ENCODE data around the gene SSX2IP.

The SSX2IP gene

DNA sequence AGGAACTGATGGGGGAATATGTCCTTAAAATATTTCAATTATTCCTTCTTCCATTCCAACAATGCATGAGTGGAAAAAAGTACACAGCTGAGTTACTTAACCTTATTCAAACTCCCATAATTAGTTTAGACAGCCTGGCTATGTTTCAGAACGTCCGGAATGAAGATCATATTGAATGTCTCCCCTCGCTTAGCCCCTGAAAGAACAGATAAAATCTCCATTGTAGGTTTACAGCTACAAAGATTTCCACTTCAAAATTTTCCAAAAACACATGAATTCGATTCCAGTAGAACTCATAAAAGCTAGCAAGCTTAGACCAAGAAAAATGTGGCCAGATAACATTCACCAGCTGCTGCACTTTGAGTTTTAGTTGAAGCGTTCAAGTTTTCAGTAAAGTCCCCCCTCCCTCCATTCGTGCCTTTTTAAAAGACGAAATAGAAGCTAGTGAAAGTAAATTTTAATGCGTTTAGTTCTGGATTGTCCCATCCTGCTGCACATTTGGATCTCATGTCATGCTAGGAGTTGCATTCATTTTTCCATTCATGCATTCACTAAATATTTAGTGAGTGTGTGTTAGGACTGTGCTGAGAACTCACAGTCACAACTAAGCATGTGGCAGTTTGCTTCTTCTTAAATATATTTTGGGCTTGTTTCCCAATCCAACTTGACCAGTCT, 29.4 kb upstream of the SSX2IP start:
- Mint-ChIP-seq H3K27ac (no peak overlapping the region), H3K27me3 (peaks cover 17% of the 10 kb centered on the region), H3K9me3 (no peaks in the 10 kb centered on the region), H3K4me1 (no peaks in the 10 kb centered on the region), H3K4me3 (no peak overlapping the region)
- DNase-seq, result no peak
- no peak for ATAC-seq

DNA sequence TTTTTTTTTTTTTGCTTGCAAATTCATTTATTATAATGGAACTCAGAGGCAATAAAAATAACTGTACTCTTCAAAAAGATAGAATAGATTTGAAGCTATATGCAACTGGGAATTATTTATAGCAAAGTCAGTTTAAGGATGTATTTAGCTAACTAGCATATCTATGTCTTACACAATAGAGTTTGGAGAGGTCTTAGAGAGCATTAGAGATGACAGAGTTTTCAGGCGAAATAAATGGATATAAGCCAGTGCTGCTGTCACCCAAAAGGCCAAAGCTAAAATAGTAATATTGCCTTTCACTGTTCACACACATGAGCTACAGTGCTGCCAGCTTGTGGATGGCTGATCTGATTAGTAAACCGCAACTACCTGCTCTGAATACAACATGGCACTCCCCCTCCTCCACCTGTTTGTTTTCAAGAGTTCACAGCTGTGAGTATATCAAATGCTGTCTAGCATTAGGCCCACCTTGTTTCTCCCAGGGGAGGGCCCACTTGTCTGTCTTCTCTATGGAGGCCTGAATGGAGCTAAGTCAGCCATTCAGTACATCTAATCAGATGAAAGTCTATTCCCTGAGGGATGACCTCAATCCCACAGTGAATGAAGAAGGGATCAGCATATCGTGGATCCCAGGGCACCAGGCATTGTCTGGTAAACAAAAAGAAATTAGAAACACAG, 25.2 kb upstream of the SSX2IP start:
- Mint-ChIP-seq H3K4me1 (no peaks in the 10 kb centered on the region), H3K27ac (no peak overlapping the region), H3K27me3 (peaks cover 18% of the 10 kb centered on the region), H3K4me3 (no peak overlapping the region), H3K9me3 (no peaks in the 10 kb centered on the region)
- ATAC-seq (no peak), DNase-seq (no peak)

DNA sequence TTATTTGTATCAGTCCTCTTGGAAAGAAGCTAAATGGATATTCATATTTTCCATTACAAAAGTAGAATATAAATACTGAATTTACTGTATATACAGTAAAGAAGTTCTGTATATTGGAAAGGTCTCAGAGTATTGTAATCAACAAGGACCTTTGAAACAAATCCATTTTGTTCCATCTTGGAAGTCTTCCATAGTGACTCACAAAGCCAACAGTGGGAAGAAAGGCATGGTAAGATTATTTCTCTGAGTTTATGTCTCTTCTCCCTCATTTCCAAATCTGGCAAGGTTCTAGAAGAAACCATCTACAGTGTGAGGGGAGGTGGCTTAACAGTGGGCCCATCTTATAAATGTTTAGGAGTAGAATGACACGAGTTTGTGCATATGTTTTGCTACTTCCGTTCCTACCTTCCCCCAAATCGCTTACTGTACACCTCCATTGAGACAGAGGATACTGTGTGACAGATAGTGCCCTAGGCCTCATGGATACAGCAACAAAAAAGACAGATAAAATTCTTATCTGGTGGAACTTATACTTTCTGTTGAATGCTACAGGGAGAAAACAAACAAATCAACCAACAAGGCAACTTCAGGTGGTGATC, 22.1 kb upstream of the SSX2IP start:
- DNase-seq (no peak), ATAC-seq (no peak)
- Mint-ChIP-seq H3K9me3 (no peaks in the 10 kb centered on the region), H3K27me3 (peaks cover 9% of the 10 kb centered on the region), H3K4me3 (no peak overlapping the region), H3K4me1 (no peaks in the 10 kb centered on the region), H3K27ac (no peak overlapping the region)

DNA sequence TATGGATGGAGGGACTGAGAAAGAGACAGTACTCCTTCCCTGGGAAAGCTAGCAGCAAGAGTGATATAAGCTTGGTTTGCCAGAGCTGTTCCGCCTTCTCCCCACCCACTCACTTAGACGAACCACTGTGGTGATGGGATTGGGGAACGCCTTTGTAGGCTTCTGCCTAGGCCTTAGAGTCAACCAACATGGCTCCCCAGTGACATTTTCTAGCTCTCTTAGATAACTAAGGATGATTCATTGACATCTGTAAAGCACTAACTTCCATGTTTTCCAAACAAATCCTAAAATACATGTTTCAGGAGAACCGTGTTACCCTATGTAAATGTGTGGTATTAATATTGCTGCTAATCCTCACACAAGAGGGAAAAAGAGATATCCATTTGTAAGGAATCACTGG, 21.6 kb upstream of the SSX2IP start:
- H3K9me3 Mint-ChIP-seq, result no peaks in the 10 kb centered on the region
- H3K27me3 Mint-ChIP-seq, result peaks cover 9% of the 10 kb centered on the region
- H3K4me3 Mint-ChIP-seq, result no peak overlapping the region
- no peak for DNase-seq
- no peak for ATAC-seq
- no peaks in the 10 kb centered on the region for H3K4me1 Mint-ChIP-seq
- H3K27ac Mint-ChIP-seq, result no peak overlapping the region

DNA sequence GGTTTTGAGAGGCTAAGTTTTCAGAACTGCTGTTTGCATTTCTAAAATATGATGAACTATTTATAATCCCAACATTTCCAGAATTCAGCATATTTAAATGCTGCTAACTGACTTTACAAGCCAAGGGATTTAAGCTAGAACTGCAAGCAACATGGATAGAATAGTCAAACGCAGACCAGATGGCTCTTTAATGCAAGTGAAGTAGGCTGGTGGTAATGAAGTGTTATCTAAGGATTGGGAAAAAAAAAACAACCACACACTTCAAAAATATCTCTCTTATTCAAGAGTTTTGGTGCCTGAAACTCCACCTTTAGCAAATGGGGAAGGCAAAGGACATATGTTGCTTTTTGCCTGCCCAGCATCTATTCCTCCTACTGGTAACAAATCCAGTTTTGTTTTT, 20.9 kb upstream of the SSX2IP start:
- no peak for ATAC-seq
- no peaks in the 10 kb centered on the region for H3K4me1 Mint-ChIP-seq
- H3K27ac Mint-ChIP-seq, result no peak overlapping the region

DNA sequence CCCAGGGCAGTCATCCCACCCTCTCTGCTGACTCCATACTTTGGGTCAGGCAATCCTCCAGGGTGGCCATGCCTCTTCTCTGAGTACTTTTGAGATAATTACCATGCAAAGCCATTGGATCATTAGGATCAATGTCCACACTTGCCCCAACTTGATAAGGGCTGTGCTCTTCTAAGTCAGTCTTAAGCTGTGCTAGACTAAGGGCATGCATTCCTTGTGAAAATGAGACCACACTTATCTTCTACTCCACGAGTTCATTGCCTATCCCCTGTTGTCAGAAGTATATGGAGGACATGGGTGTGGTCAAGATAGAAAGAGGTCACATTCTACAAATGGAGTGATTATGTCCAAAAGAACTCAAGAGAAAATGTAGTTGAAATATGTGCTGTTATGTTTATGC, 18.9 kb upstream of the SSX2IP start:
- H3K27ac Mint-ChIP-seq, result no peak overlapping the region
- no peaks in the 10 kb centered on the region for H3K9me3 Mint-ChIP-seq
- DNase-seq (no peak), ATAC-seq (no peak)
- H3K4me1 Mint-ChIP-seq, result no peaks in the 10 kb centered on the region
- peaks cover 5% of the 10 kb centered on the region for H3K27me3 Mint-ChIP-seq
- no peak overlapping the region for H3K4me3 Mint-ChIP-seq

More for the DNA sequence above, 20.9 kb upstream of the SSX2IP start:
- Mint-ChIP-seq H3K4me3 (no peak overlapping the region), H3K9me3 (no peaks in the 10 kb centered on the region), H3K27me3 (peaks cover 9% of the 10 kb centered on the region)
- no peak for DNase-seq

DNA sequence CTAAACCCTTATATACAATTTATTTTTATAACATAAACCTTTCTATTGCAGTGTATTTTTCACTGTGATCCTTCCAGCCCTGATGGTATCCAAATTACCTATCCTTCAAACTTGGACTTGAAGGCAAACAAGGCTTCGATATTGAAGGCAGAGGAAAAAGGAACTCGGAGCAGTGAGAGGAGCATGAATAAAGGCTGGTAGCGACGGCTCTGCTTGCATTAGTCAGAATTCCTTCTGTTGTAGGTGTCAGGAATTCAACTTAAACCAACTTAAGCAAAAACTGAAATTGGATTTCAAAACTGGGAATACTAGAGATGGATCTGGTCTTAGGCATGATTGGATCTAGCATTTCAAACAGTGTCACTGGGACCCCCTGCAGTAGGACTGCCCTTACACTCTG, 17.8 kb upstream of the SSX2IP start:
- DNase-seq, result no peak
- no peaks in the 10 kb centered on the region for H3K27me3 Mint-ChIP-seq
- H3K4me3 Mint-ChIP-seq, result no peak overlapping the region
- no peaks in the 10 kb centered on the region for H3K9me3 Mint-ChIP-seq
- ATAC-seq, result no peak
- H3K27ac Mint-ChIP-seq, result no peak overlapping the region
- no peaks in the 10 kb centered on the region for H3K4me1 Mint-ChIP-seq

DNA sequence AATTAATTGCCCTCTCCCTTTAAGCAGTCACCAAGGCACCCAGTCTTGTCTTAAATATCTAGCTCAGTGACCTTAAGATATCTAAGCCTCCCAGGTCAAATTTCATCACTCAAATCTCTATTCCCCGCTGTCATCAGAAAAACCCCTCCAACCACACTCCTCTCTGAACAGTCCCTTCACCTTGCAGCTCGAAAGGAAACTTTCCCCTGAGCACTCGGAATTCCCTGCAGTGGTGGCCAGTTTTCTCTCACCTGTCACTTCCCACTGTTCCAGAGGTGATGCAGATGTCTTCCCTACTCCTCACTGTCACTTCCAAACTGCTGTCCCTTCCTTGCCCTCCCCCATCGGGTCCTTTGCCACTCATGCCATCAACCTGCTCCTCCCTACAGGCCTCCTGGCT, 15.3 kb upstream of the SSX2IP start:
- no peak overlapping the region for H3K27ac Mint-ChIP-seq
- no peaks in the 10 kb centered on the region for H3K4me1 Mint-ChIP-seq
- no peak overlapping the region for H3K4me3 Mint-ChIP-seq
- ATAC-seq, result no peak
- no peak for DNase-seq
- peaks cover 7% of the 10 kb centered on the region for H3K27me3 Mint-ChIP-seq
- H3K9me3 Mint-ChIP-seq, result no peaks in the 10 kb centered on the region

DNA sequence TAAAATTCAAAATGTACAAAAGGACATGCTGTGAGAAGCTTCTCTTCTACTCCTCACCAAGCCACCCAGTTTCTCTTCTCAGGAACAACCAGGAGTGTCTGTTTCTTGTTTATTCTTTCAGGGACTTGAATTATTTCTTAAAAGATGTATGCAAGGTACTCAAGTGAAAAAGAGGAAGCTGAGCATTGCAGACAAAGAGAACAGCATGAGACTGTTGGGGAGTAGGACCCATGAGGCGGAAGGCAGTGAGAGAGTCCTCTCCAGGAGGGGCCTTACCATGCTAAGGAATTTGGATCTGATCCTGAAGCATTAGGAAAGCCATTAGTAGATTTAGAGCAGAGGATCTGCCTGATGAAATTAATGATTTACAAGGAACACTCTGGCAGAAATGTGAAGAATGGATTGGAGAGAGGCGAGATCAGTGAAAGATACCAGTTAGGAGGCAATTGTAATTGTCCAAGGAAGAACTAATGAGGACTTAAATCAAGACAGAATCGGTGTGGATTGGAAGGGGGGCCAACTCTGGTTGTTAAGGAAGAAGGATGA, 14.7 kb upstream of the SSX2IP start:
- Mint-ChIP-seq H3K9me3 (no peaks in the 10 kb centered on the region), H3K27me3 (peaks cover 7% of the 10 kb centered on the region), H3K27ac (no peak overlapping the region), H3K4me1 (peaks cover 5% of the 10 kb centered on the region), H3K4me3 (no peak overlapping the region)
- DNase-seq (no peak), ATAC-seq (no peak)

DNA sequence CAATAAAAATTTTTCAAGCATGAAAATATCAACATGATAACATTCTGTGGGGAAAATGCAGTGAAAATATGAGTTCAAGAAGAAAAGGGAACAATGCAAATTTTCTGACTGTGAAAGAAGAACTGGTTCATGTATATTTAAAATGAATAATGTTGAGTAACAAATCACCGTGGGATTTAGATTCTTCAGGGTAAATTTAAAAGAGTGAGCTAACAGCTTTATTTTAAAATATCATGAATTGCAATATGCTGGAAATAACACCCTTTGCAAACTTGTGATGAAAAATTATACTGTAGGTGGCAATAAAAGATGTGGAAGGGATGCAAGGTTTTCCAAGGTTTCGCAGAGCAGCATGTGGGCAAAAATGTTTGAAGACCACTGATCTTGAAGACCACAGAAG, 13.2 kb upstream of the SSX2IP start:
- ATAC-seq (no peak), DNase-seq (no peak)
- Mint-ChIP-seq H3K27me3 (peaks cover 7% of the 10 kb centered on the region), H3K27ac (no peak overlapping the region), H3K9me3 (no peaks in the 10 kb centered on the region), H3K4me1 (peaks cover 11% of the 10 kb centered on the region), H3K4me3 (no peak overlapping the region)

DNA sequence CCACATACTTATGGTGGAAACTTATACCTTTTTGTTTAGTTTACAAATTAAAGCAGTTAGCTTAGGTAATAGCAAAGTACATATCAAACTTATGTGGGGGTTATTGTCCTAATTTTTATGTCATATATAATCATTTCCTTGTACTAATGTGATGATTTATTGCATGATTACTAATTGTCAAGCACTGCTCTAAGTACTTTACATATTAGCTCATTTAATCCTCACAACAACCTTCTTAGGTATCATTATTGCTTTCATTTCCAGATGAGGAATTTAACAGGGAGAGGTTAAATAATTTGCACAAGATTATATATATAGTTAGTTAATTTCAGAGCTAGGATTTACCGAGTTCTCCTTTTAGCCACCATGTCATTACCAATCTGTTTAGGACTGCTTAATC, 11.9 kb upstream of the SSX2IP start:
- Mint-ChIP-seq H3K27ac (no peak overlapping the region), H3K4me3 (no peak overlapping the region), H3K4me1 (peaks cover 11% of the 10 kb centered on the region), H3K9me3 (no peaks in the 10 kb centered on the region), H3K27me3 (peaks cover 11% of the 10 kb centered on the region)
- DNase-seq (no peak), ATAC-seq (no peak)

DNA sequence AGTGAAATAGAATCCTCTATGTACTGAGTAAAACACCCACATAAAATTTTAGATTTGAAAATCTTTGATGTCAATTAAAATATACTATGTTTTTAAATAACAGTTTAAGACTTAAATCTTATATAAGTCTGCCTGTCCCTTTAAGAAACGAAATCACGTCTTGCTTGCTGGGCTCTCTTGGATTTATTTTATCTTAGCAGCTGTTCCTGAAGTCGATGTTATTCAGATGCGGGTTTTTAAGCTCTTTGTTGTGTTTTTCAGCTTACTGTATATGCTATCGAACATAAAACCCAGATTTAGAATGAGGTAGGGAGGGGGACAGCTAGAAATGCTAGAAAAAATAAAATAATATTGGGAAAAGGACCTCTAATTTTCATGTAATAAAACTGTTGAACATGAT, 11.1 kb upstream of the SSX2IP start:
- DNase-seq (no peak), ATAC-seq (no peak)
- H3K27me3 Mint-ChIP-seq, result peaks cover 13% of the 10 kb centered on the region
- H3K27ac Mint-ChIP-seq, result no peak overlapping the region
- H3K4me3 Mint-ChIP-seq, result no peak overlapping the region
- H3K9me3 Mint-ChIP-seq, result no peaks in the 10 kb centered on the region
- peaks cover 11% of the 10 kb centered on the region for H3K4me1 Mint-ChIP-seq

DNA sequence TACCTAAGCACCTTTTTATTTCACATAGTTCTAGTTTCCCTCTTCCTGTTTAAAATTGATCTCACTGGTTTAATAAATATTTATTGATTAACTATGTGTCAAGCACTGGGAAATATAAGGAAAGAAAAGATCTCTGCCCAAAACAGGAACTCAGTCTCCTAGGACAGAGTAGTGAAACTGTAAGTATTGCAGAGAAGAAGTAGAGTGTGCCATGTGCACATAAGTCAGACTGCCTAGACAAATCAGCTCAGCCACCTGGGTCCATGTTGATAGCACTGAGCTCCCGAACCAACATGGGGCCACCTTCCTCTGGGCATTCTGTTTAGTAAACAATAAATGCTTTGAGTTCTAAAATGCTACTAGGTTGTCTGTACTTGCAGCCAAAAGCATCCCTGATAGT, 9.8 kb upstream of the SSX2IP start:
- H3K27ac Mint-ChIP-seq, result no peak overlapping the region
- DNase-seq, result no peak
- ATAC-seq, result no peak
- H3K4me3 Mint-ChIP-seq, result no peak overlapping the region
- peaks cover 13% of the 10 kb centered on the region for H3K27me3 Mint-ChIP-seq
- no peaks in the 10 kb centered on the region for H3K9me3 Mint-ChIP-seq
- peaks cover 11% of the 10 kb centered on the region for H3K4me1 Mint-ChIP-seq

DNA sequence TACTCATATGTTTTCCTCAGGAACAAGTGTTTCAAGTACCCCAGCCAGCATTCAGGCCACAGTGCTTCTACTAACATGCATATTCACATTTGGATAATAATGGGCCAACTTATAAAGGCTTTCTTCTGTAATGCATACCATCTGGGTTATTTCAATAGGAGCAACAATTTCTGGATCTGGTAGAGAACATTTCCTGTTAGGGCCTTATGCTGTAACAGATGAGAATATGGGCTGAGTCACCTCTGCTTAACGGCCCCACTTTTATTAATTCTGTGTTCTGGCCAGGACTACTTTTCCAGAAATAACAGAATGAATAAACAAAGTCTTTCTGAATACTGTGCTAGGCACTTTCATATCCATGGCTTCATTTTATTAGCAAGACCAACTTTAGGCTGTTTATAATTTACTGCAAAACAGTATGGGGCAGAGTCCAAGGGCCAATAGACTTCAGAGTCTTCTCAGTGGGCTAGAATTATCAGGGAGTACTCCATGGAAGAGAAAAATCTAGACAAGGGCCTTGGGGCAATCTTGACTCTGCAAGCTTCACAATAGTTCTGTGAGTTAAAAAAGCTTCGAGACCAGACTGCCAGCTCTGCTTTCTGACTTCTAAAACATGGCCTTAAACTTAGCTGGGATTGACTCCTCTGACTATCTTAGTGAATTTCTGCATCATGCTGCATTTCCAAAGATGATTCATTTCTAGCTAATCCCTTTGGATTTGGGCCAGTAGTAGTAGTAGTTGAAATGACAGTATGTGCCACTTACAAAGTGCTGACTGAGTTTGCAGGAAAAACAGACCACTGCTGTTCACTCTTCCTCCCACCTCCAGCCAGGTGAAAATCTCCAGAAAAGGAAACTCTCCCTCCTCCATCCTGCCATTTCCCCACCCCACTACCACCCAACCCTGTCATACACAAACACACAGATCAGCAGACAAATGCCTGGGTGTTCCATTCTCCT, 8.2 kb upstream of the SSX2IP start:
- Mint-ChIP-seq H3K9me3 (no peaks in the 10 kb centered on the region), H3K4me3 (no peak overlapping the region), H3K27me3 (peaks cover 13% of the 10 kb centered on the region), H3K4me1 (peaks cover 11% of the 10 kb centered on the region), H3K27ac (no peak overlapping the region)
- DNase-seq (no peak), ATAC-seq (no peak)

DNA sequence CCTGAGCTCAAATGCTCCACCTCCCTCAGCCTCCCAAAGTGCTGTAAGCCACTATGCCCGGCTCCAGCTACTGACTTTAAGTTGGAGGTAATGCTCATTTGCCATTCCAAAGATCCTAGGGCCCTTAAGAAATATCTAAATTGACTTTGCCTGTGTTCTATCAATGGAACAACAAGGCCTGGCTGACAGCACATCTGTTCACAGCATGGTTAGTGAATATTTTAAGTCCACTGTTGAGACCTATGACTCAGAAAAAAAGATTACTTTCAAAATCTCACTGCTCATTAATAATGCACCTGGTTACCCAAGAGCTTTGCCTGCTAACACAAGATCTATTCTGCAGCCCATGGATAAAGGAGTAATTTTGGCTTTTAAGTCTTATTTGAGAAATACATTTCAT, 3.5 kb upstream of the SSX2IP start:
- Mint-ChIP-seq H3K27ac (no peak overlapping the region), H3K27me3 (peaks cover 6% of the 10 kb centered on the region), H3K9me3 (no peaks in the 10 kb centered on the region), H3K4me3 (peak overlapping the region in 1 of 2 donors; percentile 86), H3K4me1 (peaks cover 28% of the 10 kb centered on the region)
- DNase-seq (no peak), ATAC-seq (no peak)
